SK-MEL-5 (cell line): ENCODE results near the gene CYGB. TPM values are rescaled to one million over a fixed set of nuclear protein-coding genes. Genes with fewer than 3 reads are reported as not detected.

ENCODE experiments used
- DNase-seq: peaks from one replicate; pipeline ENCODE4 v3.0.0-alpha.2; 2016; ENCODE audit warnings: low read depth, low spot score
- in situ Hi-C: cut with HindIII; loops from 2 replicates; pipeline ENCODE4 v1.10.0; 2016; ENCODE audit warnings: low sequenced_read_pairs, high pct_unique_total_duplicates, low pct_unique_long_range_greater_than_20kb
- total RNA-seq: library from RNA; depleted of rRNA; stranded (reverse); fragments of >200 nt; shearing (Covaris generic); gene quantifications from 2 replicates; pipeline ENCODE4 v1.2.3, GENCODE V29; 2014

CYGB gene
- total RNA-seq, 1 experiment from 2014 or later = 122 TPM

- no peak for DNase-seq
- in situ Hi-C loops = no loop called here
Measured at GRCh38 chr17:76500747-76501017, 36.8 kb downstream of the CYGB start.

GRCh38 chr17:76500074-76500746 lies 37.3 kb downstream of the CYGB start:
- DNase-seq = no peak
- in situ Hi-C loops = no loop called here

- in situ Hi-C loops = no loop called here
- no peak for DNase-seq
Measured at GRCh38 chr17:76499267-76499667, 38.2 kb downstream of the CYGB start.

- no peak for DNase-seq
- in situ Hi-C loops = no loop called here
Measured at GRCh38 chr17:76498876-76499251, 38.6 kb downstream of the CYGB start.

GRCh38 chr17:76497979-76498875 lies 39.3 kb downstream of the CYGB start:
- in situ Hi-C loops = no loop called here
- DNase-seq = no peak

- in situ Hi-C loops = no loop called here
- DNase-seq = no peak
Measured at GRCh38 chr17:76497699-76497978, 39.9 kb downstream of the CYGB start.

GRCh38 chr17:76496464-76496863 lies 41.0 kb downstream of the CYGB start:
- no peak for DNase-seq
- in situ Hi-C loops = no loop called here

GRCh38 chr17:76495663-76496400 lies 41.7 kb downstream of the CYGB start:
- no peak for DNase-seq
- in situ Hi-C loops = no loop called here

- in situ Hi-C loops = no loop called here
Measured at GRCh38 chr17:76493505-76494167, 43.9 kb downstream of the CYGB start.

GRCh38 chr17:76492989-76493501 lies 44.5 kb downstream of the CYGB start:
- peak; percentile 62 for DNase-seq
- in situ Hi-C loops = no loop called here

More at GRCh38 chr17:76493505-76494167, 43.9 kb downstream of the CYGB start:
- DNase-seq = no peak

GRCh38 chr17:76492123-76492988 lies 45.2 kb downstream of the CYGB start:
- no peak for DNase-seq
- in situ Hi-C loops = no loop called here

- in situ Hi-C loops = no loop called here
- no peak for DNase-seq
Measured at GRCh38 chr17:76491271-76492122, 46.0 kb downstream of the CYGB start.

- in situ Hi-C loops = no loop called here
- DNase-seq = no peak
Measured at GRCh38 chr17:76490112-76490710, 47.3 kb downstream of the CYGB start.

- DNase-seq = no peak
- in situ Hi-C loops = no loop called here
Measured at GRCh38 chr17:76487451-76488192, 49.9 kb downstream of the CYGB start.

GRCh38 chr17:76485569-76485968 lies 51.9 kb downstream of the CYGB start:
- DNase-seq = no peak
- in situ Hi-C loops = no loop called here
